ENCODE data around the gene RAB11FIP4.

Gene RAB11FIP4

DNA sequence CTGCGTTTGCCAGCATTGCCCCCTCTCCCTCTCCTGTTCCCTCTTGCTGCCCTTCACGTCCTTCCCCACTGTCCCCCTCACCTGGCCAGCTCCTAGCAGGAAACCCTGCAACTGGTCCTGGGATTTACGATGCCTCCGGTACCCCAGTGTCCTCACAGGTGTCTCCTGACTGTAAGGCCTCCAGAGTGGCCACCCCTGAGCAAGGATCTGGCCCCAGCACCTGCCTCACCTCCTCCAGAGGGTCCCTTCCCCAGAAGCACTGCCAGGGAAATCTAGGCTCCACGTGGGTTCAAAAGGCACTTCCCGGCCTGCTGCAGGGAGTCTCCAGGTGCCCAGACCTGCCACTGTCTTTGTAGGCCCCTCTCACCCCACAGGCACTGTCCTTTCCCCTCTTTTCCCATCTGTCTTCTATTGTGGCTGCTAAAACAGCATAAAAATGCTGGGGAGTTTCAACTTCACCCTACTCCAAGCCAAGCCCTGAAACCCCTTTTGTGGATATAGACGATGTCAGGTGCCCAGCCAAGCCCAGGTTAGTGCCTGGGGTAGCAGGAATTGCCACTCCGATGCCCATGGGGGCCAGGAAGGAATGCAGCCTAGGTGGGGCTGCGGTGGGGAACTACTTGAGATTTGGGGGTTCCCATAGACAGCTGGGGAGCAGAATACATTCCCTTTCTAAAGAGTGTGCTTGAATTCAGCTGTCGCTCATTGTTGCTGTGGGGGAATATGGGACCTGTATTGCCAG lies 25.7 kb downstream of the RAB11FIP4 start:
- TF ChIP-seq, protein P1, sequence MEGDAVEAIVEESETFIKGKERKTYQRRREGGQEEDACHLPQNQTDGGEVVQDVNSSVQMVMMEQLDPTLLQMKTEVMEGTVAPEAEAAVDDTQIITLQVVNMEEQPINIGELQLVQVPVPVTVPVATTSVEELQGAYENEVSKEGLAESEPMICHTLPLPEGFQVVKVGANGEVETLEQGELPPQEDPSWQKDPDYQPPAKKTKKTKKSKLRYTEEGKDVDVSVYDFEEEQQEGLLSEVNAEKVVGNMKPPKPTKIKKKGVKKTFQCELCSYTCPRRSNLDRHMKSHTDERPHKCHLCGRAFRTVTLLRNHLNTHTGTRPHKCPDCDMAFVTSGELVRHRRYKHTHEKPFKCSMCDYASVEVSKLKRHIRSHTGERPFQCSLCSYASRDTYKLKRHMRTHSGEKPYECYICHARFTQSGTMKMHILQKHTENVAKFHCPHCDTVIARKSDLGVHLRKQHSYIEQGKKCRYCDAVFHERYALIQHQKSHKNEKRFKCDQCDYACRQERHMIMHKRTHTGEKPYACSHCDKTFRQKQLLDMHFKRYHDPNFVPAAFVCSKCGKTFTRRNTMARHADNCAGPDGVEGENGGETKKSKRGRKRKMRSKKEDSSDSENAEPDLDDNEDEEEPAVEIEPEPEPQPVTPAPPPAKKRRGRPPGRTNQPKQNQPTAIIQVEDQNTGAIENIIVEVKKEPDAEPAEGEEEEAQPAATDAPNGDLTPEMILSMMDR (IDR thresholded peaks at IDR 0.05; ENCODE audit: borderline replicate concordance, insufficient read depth, low read depth, low read length) = no peak
- no peak overlapping the region for H3K4me3 ChIP-seq (ENCODE audit: low read depth, low read length)

DNA sequence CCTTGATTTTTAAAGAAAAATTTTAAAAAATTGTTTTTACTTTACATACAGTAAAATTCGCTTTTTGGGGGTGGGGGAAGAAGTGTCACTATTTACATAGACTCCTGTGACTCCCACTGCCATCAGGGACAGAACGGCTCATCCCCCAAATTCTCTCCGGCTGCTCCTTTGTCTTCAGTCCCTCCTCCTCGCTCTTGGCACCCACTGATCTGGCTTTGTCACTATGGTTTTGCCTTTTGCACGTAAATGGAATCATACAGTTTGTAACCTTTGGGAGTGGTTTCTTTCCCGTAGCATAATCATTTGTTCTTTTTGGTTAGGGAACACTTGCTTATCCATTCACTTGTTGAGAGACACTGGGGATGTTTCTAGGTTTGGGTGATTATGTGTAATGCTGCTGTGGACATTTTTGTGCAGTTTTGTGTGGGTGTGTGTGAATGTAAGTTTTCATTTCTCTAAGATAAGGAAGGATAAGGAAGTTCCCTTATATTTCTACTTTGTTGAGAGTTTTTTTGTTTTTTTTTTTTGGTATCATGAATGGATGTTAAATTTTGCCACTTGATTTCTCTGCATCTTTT lies 27.4 kb downstream of the RAB11FIP4 start:
- TF ChIP-seq, protein P1 (IDR thresholded peaks at IDR 0.05; ENCODE audit: borderline replicate concordance, insufficient read depth, low read depth, low read length) = no peak
- H3K4me3 ChIP-seq (ENCODE audit: low read depth, low read length) = no peak overlapping the region

DNA sequence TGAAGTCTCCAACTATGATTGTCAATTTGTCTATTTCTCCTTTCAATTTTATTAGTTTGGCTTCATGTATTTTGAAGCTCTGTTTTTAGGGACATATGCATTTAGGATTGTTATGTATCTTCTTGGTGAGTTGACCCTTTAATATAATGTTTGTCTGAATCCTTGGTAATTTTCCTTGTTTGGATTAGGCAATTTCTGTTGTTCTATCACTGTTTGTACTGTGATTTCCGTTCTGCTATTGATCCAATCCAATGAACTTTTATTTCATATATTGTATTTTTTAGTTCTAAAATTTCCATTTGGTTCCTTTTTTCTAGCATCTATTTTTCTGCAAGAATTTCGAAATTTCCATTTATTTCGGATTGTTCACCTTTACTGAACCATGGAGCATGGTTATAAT lies 31.0 kb downstream of the RAB11FIP4 start:
- TF ChIP-seq, protein P1 (IDR thresholded peaks at IDR 0.05; ENCODE audit: borderline replicate concordance, insufficient read depth, low read depth, low read length) = no peak
- H3K4me3 ChIP-seq (ENCODE audit: low read depth, low read length) = no peak overlapping the region

DNA sequence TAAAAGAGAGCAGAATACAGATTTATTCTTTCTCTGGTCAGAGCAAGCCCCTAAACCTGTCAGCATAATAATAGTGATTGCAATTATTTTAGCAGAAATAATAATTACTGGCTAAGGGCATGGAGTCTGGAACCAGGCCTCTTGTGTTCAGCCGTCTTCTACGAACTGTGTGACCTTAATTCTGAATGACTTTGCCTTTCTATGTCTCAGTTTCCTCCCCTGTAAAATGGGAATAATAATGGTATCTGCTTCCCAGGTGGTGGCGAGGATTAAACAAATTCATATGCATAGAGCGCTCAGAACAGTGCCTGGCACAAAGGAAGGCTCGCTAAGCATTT lies 33.4 kb downstream of the RAB11FIP4 start:
- H3K4me3 ChIP-seq (ENCODE audit: low read depth, low read length) = no peak overlapping the region
- TF ChIP-seq, protein P1 (IDR thresholded peaks at IDR 0.05; ENCODE audit: borderline replicate concordance, insufficient read depth, low read depth, low read length) = no peak

DNA sequence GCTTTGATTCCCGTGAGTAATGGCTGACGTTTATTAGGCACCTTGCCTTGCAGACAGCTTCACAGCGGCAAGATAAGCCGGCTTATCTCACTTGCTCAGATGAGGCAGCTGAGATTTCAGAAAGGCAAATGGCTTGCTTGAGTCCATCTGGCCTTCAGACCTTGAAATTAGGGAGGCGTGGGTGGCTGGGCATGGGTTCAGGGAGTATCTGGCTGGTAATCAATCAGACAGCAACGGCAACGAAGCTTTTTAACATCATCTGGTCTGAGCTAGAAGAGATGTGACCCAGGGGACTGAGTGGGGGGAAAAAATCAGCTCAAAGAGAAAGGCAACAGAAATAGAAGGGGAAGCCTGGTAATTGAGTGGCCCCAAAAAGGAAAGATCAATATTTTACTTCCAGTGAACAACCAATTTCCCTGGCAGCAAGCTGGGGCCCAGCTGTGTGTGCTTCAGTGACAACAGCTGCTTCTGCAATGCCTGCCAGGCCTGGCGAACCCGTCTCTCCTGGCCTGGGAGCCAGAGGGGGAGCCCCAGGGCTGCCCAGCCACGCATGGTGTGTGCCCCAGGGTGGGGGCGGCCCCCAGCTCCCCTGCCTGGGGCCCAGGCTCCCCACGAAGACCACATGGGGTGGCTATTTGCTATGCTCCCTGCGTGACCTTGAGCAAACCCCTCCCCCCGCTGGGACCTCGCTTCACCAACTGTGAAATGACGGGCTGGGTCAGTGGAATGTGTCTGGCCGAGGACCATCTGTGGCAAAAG lies 34.0 kb downstream of the RAB11FIP4 start:
- TF ChIP-seq, protein P1 (IDR thresholded peaks at IDR 0.05; ENCODE audit: borderline replicate concordance, insufficient read depth, low read depth, low read length) = no peak

DNA sequence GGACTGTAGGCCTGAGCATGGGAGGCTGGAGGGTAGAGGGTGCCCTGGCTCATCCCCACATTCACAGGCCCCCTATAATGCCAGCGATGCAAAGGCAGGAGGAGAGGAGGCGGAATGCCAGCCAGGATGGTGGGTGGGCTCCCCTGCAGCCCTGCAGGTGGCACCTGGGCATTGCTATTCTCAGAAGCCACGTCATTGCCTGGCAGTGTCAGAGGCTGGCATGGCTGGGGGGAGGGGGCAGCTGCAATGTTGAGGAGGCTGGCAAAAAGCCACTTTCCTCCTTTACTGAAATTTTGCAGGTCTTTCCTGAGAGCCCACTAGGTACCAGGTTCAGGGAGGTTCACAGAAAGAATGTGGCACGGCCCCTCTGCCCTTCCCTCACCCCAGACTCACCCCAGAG lies 36.2 kb downstream of the RAB11FIP4 start:
- H3K4me3 ChIP-seq (ENCODE audit: low read depth, low read length) = no peak overlapping the region
- TF ChIP-seq, protein P1 (IDR thresholded peaks at IDR 0.05; ENCODE audit: borderline replicate concordance, insufficient read depth, low read depth, low read length) = no peak

More for the DNA sequence above, 34.0 kb downstream of the RAB11FIP4 start:
- H3K4me3 ChIP-seq (ENCODE audit: low read depth, low read length) = no peak overlapping the region

All from GM12875 (cell line).